Stimulated activated CD8-positive, alpha-beta memory T cell treated with anti-CD3 and anti-CD28 coated beads, Interleukin-4, amount 100 ng/mL, for 48 hours (primary cell): ENCODE measurements around the gene KXD1.
"Not testable (repeated sequence)": the region's sequence is repeated elsewhere in the genome, so short reads cannot be mapped to it uniquely, and the experiment has no call there.

Experiments
- DNase-seq: peaks from one replicate; pipeline ENCODE4 v3.0.0-alpha.2; 2020

Gene KXD1

DNA sequence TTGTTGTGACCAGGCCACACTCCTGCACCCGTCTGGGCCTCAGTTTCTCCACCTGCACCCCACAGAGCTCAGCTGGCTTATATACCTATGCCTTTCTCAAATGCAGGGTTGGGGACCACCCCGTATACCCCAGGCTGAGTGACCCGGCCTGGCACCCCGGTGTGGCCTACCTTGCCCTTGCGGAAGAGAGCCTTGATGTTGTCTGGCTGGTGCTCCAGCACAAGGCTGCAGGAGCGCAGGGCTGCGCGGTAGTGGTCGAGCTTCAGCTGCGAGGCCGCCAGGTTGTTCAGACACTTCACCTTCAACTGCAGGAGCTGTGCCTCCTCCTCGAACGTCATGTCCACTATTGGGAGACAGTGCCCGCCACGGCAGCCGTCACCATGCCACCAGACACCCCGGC, 20.2 kb upstream of the KXD1 start:
- no peak for DNase-seq

DNA sequence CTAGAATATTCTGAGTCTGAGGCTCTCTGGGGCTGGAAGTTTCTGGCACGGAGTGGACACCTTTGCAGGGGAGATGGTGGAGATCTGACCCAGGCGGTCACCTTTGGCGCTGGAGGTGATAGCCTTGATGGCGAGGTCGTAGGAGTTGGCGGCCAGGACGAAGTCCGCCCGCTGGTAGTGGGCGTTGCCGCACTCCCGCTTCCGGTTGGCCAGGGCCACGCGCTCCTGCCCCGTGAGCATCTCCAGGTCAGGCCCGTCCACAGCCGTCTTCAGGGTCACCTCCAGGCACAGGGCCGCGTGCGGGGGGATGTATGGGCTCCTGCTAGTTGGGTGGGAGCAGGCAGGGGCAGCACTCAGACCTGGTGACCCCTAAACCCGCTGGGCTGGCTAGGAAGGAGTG, 19.6 kb upstream of the KXD1 start:
- no peak for DNase-seq

DNA sequence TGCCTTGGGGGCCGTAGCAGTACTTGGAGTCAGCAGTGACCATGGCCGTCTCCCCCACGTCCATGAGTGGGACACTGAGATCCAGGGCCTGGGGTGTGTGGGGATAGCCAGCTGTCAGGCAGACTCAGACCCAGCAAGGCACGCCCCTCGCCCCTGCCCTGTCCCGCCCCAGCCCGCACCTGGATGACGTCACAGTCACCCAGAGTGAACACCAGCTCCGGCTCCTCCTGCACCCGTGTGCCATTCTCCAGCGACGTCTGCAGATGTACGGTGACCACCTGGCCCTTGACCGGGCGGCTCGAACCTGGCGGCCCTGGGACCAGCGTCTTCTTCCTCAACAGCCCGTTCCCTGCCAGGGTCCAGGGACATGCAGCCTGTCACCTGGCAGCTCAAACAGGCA, 18.3 kb upstream of the KXD1 start:
- no peak for DNase-seq

DNA sequence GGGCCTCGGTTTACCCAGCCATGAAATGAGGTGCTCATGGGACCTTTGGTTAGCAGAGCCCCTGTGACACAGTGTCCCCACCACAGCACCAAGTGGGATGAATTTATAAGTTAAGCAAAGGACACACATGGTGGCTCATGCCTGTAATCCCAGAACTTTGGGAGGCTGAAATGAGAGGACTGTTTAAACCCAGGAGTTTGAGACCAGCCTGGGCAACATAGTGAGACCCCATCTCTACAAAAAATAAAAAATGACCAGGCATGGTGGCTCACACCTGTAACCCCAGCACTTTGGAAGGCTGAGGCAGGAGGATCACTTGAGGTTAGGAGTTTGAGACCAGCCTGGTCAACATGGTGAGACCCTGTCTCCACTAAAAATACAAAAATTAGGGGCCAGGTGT, 17.5 kb upstream of the KXD1 start:
- not testable (repeated sequence) for DNase-seq

DNA sequence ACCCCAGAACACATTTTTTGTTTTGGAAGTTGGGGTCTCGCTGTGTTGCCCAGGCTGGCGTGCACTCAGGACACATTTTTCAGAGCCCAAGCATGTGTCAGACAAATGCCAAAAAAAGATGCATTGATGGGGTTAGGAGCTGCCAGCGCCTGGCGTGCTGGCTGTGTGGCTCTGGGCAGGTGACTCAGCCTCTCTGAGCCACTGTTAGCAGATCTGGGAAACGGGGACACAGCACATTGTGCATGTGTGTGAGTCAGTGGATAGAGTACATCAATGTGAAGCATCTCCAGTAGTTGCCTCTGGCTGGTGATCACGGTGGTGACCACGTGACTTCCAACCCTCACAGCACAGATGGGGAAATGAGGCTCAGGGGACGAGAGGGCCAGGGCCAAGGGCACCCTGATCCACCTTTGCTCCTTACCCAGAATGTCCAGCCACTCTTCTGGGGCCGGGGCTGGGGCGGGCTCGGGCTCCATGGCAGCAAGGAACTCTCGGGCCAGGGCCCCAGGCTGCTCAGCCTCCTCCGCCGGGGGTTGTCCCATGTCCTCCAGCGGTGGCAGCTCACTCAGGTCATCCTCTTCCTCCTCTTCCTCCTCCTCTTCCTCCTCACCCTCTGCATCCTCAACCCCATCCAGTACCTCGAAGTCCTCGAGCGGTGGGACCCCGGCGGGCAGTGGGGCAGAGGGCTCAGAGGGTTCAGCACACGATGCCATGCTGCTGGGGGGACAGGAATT, 16.2 kb upstream of the KXD1 start:
- peak; percentile 52 for DNase-seq

DNA sequence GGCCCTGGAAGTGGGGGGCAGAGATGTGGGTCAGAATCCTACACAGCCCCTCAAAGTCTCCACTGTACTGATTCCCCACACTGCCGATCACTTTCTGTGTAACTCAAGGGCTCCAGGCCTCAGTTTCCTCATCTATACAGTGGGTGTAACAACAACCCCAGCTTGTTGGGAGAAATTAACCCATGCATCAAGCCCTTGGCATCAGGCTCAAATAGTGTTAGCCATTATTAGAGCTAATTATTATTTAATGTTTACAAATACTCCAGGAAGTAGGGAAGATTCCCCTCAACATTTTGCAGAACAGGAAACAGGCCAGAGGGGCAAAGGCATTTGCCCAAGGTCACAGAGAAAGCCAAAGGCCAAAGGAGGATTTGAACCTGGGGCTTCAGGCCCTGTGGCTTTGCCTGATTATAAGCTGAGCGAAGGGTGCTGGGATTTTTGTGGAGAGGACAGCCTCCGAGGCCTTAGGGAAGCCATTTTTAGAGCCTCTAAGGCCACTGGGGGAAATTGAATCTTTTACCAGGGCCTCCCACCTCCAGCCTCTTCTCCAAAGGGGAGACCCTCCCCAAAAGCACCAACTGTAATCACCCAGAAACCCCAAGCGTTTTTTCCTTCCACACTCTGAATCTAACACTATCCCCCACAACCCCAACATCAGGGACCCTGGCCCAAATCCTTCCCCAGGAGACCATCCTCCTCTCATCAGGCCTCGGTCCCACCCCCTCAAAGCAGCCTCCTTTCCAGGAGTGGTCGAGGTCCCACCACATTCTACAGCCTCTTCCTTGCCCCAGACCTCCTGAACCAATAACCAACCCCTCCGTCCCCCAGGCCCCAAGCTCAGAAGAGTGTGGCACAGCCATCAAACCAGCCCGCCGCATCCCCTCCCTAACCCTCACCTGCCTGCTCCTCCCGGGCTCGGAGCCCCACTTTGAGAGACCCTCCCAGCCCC, 15.4 kb upstream of the KXD1 start:
- no peak for DNase-seq

DNA sequence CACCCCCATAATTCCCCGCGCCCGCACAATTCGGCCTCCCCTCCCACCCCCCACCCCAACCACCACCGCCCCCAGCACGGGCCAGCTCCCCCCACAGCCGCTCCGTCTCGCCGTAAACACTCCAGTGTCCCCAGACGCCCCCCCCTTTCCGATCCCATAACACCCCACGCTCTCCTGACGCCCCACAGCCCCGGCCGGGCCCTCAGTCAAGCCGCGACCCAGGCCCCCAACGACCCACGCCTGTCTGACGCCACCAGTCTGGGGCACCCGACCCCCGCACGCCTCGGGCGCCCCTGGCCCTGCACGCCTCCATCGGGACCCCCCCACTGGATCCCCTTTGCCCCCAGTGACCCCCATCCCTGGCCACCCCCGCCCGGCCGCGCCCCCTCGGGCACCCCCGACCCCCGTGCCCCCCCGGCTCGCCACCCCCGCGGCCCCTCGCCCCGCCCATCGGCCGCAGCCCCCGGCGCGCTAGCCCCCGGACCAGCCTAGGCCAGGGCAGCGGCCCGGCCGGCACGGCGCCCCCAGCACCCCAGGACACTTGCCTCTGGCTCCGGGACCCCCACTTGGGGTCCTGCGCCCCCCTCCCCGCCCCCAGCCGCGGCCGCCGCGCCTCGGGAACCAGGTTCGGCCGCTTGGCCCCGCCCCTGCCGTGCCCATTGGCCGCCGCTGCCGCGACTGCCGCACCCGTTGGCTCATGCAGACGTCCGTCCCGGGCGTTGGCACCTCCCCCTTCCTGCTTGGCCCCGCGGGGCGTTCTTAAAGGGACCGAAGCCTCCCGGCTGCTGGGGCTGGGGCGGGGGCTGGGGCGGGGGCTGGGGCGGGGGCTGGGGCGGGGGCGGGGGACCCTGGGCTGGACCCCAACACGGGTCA, 14.5 kb upstream of the KXD1 start, which contains the start of gene FKBP8:
FKBP8 (minus strand) TSS at position 633 of the 873 bp plus-strand sequence. CDS start 1,603 bp downstream, outside the sequence.
- peak; percentile 97 for DNase-seq

DNA sequence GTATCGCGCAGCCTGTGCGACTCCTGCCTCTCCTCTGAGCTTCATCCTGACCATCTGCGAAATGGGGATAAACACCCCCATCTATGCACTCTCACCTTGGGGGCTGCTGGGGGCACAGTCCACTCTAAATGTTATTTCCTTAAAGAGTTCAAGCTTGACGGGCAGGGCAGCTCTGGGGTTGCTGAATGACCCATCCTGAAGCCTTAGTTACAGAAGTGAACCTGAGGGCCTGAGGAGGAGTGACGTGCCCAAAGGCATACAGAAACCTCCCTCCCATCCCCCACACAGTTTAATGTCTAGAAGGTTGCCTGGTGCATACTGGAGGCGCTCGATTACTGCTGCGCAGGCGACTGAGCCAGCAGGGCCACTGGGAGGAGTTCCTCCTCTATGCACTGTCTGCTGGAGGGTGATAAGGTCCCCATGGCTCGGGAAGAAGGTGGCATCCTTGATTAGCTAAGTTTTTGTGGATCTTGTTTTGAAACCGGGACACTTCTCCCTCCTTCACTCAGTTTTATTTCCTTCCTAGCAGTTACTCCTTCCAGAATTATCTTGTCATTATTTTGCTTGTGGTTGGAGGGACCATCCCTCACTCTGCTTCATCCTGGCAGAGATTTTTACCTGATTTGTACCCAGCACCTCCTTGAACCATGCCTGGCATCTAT, 13.7 kb upstream of the KXD1 start:
- DNase-seq, result peak; percentile 82

DNA sequence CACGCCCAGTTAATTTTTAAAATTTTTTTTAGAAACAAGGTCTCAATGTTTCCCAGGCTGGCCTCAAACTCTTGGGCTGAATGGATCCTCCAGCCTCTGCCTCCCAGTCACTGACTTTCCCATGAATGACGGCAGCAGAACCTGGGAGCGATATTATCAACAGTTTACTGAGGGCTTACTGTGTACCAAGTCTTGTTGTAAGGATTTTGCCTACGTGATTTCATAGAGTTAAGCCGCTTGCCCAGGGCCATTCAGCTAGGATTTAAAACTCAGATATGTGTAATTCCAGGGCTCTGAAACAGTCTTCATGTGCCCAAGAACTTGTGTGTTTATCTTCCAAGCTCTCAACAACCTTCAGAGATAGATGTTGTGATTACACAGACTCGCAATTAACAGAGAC, 6.0 kb upstream of the KXD1 start:
- no peak for DNase-seq

DNA sequence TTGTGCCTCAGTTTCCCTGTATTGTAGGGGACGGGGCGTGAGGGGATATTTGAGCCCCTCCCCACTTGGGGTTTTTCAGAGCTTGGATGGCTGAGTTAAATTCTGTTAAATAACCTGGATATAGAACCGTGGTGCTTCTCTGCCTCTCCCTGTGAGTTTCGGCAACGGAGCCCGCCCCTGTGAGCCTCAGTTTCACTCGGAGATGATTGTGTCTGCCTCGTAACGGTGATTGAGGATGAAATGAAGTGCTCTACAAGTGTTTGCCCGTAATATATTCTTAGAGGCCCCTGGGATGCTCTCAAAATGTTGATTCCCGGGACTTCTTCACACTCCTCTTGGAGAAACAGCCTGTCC, 509 bp downstream of the KXD1 start:
- DNase-seq, result no peak

DNA sequence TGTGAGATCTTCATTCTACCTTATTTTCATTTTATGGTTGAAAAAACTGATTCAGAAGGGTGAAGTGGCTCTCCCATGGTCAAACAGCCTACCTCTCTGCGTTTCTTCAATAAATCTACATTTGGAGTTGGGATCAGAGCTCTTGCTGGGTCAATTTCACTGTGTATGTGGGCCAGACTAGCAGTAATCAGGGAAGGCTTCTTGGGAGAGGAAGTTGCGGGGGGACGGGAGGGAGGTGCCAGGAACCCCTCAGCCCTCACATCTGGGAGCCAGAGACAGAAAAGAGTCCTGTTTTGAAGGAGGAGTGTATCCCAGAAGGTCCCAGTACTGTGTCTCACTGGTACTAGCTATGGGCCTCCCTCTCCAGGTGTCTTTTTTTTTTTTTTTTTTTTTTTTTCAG, 934 bp downstream of the KXD1 start:
- DNase-seq, result no peak

DNA sequence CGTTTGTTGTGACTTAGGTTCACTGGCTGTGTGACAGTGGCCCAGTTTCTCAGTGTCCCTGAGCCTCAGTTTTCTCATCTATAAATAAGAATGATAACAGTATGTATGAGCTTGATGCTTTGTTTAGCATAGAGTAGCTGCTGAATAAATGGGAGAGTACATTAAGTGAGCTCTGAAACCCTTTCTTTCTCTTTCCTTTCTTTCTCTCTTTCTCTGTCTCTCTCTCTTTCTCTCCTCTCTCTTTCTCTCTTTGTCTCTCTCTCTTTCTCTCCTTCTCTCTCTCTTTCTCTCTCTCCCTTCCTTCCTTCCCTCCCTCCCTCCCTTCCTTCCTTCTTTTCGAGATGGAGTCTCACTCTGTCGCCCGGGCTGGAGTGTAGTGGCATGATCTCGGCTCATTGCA, 2.0 kb downstream of the KXD1 start:
- DNase-seq, result no peak

DNA sequence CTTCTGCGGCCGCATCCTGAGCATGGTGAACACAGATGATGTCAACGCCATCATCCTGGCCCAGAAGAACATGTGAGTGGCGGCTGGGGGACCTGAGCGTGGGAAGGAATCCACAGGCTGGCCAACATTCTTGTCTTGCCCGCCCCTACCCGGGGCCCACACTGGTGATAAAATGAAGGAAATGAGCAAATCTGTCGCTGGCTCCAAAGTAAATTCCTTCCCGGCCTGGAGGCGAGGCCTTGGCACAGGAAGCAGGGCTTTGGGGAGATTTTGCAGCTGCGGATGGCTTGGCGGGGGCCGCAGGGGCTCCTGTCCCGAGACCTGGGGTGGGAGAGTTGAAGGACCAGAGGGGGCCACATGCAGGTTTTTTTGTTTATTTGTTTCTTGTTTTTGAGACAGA, 4.4 kb downstream of the KXD1 start:
- DNase-seq, result no peak

DNA sequence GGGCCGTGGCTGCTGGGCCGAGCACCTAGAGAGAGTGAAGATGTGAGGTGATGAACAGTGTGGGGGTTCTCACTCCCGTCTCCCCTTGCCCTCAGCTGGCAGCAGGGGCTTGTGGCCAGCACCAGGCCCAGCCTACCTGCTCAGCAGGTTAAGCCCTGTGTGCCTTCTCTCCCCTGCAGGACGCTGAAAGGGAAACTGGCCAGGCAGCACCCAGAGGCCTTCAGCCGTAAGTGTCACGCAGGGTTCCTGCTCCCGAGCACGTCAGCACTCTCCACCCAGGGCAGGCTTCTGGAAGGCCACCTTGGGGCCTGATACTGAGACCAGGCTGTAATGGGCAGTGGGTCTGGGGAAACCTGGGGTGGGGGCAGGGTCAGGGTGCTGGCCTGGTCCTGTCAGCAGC, 9.3 kb downstream of the KXD1 start:
- DNase-seq, result no peak

DNA sequence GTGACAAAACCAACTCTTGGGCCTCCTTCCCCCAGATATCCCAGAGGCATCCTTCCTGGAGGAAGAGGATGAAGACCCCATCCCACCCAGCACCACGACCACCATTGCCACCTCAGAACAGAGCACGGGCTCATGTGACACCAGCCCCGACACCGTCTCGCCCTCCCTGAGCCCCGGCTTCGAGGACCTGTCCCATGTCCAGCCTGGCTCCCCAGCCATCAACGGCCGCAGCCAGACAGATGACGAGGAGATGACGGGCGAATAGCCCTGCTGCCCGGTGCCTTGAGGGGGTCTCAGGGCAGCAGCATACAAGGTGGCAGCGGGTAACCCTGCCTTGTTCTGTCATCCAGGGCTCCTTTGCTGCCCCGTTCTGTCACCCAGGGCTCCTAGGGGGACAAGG, 10.7 kb downstream of the KXD1 start:
- DNase-seq, result no peak

DNA sequence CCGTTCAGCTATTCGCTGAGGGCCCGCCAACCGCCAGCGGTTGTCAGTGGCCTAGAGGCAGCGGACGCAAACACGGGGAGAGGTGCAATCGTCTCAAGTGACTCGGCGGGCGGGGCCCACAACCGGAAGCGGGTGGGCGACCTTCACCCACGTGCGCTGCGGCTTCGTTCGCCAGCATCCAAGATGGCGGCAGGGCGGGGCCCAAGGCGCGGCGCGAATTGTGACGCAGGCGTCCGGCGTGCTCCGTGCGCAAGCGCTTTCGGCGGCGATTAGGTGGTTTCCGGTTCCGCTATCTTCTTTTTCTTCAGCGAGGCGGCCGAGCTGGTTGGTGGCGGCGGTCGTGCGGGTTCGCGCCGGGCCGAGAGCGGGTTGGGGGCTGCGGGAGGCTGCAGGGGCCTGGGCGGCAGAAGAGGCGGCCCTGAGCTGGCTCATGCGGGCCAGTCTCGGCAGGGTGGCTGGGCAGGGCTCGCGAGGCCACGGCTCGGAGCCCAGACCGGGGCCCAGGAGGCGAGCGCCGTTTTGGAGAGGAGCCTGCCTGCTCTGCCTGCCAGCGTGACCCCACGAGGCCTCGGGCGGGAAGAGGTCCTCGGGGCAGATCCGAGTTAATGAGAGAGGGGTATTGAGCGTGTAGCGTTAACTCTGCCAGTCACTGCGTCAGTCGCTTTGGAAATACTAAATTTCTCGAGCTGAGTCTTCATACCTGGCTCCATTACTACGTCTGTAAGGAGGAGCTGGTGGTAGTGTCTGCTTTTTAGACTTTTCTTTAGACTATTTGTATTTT, 14.1 kb downstream of the KXD1 start, which contains the start of gene UBA52:
UBA52 (plus strand) TSS at position 294 of the 781 bp plus-strand sequence. CDS start 1,444 bp downstream, outside the sequence.
- DNase-seq, result peak; percentile 100

DNA sequence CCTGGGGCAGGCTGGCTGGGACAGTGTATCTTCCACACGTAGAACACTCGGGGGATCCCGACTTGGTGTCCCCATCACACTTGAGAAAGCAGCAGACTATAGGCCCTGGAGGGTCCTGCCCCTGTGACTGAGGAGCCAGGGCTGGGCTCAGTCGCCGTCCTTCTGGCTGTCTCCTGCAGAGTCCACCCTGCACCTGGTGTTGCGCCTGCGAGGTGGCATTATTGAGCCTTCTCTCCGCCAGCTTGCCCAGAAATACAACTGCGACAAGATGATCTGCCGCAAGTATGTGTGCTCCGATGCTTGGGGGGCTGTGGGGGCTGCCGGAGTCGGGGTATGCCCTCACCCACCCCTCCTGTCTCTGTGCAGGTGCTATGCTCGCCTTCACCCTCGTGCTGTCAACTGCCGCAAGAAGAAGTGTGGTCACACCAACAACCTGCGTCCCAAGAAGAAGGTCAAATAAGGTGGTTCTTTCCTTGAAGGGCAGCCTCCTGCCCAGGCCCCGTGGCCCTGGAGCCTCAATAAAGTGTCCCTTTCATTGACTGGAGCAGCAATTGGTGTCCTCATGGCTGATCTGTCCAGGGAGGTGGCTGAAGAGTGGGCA, 17.1 kb downstream of the KXD1 start:
- no peak for DNase-seq

DNA sequence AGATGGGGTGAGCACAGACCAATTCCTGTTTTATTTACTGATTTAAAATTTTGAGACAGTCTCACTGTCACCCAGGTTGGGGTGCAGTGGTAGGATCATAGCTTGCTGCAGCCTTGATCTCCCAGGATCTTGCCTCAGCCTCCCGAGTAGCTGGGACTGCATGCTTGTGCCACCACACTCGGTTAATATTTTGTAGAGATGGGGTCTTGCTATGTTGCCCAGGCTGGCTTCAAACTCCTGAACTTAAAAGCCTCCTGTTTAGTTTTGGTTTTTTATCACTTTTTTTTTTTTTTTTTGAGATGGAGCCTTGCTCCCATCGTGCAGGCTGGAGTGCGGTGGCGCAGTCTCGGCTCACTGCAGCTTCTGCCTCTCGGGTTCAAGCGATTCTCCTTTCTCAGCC, 18.7 kb downstream of the KXD1 start:
- no peak for DNase-seq

DNA sequence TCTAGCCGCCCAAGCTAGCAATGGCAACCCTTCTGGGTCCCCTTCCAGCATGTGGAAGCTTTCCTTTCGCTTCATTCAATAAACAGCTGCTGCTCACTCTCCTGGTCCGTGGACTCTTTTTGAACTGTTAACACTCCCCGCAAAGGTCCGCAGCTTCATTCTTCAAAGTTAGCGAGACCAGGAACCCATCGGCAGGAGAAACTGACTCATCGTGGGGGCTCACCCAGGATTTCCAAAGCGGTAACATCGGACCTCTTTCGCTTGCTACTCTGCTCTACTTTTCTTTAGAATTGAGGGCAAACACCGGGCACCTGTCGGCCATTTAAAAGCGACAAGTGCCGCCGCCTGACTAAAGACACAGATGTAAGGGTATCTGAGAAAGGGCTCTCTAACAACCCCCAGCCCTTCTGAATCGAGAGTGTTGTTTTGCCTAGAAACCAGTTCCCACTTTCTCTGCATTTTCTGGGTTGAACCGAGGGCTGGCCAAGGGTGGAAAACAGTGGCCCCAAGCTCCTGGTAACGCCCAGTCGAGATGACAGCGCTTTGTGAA, 19.8 kb downstream of the KXD1 start:
- DNase-seq, result no peak

DNA sequence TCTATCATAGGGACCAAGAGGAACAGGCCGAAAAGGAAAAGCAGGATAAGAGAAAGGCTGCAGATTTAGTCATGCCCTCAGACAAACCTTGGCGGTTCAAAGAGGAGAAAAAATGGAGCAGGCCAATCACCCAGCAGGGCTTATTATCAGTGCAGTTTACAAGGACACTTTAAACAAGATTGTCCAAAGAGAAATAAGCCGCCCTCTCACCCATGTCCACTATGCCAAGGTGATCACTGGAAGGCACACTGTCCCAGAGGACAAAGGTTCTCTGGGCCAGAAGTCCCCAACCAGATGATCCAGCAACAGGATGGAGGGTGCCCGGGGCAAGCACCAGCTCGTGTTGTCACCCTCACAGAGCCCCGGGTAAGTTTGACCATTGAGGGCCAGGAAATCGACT, 22.6 kb downstream of the KXD1 start:
- no peak for DNase-seq

DNA sequence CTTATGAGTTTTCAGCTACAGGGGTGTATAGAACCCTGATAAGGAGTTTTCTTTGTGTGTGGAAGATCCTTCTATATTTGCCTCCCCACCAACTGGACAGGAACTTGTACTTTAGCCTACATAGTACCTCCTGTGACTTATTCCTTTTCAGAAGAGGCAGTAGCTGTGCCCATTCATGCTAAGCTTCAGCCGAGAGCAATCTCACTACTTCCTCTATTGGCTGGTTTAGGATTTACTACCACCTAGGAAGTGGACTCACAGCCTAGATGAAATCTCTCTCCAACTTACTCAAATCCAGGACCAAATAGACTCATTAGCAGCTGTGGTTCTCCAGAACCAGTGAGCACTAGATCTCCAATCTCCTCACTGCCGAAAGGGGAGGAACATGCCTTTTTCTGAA, 28.6 kb downstream of the KXD1 start:
- no peak for DNase-seq
